Measurements from ENCODE around the gene MSANTD3. TPM values are rescaled to one million over a fixed set of nuclear protein-coding genes. Genes with fewer than 3 reads are reported as not detected.

Gene MSANTD3
- total RNA-seq, 1 experiment from 2014 or later: 91.1 TPM

- no peak for DNase-seq (ENCODE audit: low read depth)
These were observed 38.8 kb downstream of the MSANTD3 start for GRCh38 chr9:100465761-100466160.

DNA sequence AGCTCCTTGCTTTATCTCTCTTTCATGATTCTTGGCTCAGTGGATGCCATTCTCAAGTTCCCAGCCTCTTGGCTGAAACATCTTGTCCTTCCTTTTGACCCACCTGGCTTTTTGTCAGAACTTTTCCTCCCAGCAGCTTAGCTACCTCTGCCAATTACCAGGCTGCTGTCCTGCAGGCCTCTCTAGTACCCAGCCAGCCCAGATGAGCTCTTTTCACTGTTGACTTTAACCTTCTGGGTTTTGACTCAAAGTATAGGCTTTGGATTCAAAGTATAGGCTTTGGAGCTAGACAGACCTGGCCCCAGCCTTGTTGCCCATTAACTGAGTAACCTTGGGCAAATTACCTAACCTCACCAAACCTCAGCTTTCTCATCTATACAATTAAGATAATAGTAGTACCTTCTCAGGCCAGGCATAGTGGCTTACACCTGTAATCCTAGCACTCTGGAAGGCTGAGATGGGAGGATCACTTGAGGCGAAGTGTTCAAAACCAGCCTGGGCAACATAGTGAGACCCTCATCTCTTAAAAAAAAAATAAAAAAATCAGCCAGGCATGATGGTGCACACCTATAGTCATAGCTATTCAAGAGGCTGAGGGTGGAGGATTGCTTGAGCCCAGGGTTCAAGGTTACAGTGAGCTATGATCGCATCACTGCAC is 39.4 kb downstream of the MSANTD3 start:
- no peak for DNase-seq (ENCODE audit: low read depth)

- DNase-seq (ENCODE audit: low read depth): no peak
These were observed 39.9 kb downstream of the MSANTD3 start for GRCh38 chr9:100466829-100467221.

DNA sequence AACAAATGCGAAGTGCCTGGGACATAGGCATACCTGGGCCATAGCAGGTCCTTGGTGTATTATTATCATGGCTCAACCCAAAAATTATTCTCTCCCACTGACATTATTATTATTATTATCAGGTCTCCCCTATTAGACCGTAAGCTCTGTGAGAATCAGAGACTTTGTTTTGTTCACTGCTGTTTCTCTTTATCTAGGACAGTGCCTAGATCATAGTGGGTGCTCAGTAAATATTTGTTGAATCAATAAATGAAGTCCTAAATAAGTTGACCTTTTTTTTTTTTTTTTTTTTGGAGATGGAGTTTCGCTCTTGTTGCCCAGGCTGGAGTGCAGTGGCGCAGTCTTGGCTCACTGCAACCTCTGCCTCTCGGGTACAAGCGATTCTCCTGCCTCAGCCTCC is 41.1 kb downstream of the MSANTD3 start:
- DNase-seq (ENCODE audit: low read depth): no peak

- no peak for DNase-seq (ENCODE audit: low read depth)
These were observed 45.3 kb downstream of the MSANTD3 start for GRCh38 chr9:100472268-100472667.

GRCh38 chr9:100472788-100473275 is 45.9 kb downstream of the MSANTD3 start, which contains the start of gene TMEFF1:
TMEFF1 (plus strand) TSS chr9:100473149; CDS start chr9:100473545, 396 bp downstream.
- peak; percentile 26 for DNase-seq (ENCODE audit: low read depth)

- peak; percentile 31 for DNase-seq (ENCODE audit: low read depth)
These were observed 46.5 kb downstream of the MSANTD3 start for GRCh38 chr9:100473276-100474081.

DNA sequence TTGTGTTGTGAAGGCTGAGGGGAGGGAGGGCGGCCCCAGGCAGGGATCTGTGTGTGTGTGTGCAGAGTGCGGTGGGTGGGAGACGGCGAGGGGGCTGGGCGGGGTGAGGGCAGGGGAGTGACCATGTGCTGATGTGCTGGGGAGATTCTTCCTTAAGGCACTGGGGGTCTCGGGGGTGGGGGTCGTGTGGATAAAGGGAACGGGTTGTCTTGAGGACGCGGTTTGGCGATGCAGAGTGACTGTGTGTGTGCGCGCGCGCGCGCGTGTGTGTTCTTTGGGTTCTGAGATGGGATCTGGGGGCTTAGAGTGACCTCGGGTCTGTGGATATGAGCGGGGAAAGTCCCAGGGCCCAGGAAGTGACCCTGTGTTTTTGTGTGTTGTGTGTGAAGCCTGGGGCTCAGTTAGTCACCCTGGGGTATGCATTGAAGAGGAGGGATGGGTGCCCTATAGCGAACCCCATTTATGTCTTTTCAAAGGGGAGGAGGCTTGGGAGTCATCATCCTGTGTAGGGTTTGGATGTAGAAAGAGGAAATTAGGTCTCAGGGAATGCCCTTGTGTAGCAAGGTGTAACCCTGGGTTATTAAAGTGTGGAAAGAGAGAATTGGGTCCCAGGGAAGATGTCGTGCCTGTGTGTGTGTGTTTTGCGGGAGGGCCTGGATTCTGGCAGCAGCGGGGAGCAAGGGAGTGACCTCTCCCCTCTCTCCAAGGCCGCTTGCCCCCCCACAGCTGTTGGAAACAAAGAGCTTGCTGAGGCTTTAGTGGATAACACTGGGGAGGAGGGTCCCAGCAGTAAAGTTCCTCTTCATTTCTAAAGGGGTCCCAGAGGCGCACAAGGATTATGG is 47.4 kb downstream of the MSANTD3 start:
- no peak for DNase-seq (ENCODE audit: low read depth)

DNA sequence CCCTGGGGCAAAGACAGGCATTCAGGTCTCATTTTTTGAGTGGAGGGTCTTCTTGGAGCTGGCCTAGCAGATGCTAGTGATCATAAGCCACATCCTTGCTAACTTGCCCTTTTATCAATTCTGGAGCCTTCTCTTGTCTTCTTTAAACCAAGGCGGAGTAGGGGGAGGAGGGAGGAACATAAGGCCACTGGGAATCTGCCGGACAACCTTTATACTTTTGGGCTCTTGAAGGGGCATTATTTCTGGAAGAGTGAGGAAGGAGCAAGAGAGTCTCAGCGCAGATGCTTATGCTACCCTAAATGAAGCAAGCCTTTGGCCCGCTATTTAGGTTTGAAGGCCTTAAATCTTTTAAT is 48.0 kb downstream of the MSANTD3 start:
- DNase-seq (ENCODE audit: low read depth): no peak

GRCh38 chr9:100477241-100477640 is 50.3 kb downstream of the MSANTD3 start:
- no peak for DNase-seq (ENCODE audit: low read depth)

DNA sequence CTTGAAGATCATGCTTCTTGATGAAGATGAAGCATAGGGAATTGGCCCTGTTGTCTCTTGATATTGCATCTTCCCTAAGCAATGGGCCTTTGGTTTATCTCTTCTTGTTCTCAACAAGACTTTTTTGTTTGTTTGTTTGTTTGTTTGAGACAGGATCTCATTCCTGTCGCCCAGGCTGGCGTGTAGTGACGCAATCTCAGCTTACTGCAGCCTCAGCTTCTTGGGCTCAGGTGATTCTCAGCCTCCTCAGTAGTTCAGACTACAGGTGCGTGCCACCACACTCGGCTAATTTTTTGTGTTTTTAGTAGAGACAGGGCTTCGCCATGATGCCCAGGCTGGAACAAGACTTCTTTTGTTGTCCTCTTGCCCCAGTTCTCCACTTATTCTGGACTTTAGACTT is 51.2 kb downstream of the MSANTD3 start:
- DNase-seq (ENCODE audit: low read depth): no peak

DNA sequence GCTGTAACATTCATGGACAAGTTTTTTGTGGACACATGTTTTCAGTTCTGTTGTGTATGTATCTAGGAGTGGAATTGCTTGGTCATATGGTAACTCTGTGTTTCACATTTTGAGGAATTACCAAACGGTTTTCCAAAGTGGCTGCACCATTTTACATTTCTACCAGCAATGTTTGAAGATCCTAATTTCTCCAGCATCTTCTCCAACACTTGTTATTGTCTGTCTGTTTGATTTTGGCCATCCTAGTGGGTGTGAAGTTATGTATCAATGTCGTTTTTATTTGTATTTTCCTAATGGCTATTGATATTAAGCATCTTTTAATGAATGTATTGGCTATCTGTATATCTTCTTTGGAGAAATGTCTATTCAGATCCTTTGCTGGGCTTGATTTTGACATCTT is 52.9 kb downstream of the MSANTD3 start:
- DNase-seq (ENCODE audit: low read depth): no peak

DNA sequence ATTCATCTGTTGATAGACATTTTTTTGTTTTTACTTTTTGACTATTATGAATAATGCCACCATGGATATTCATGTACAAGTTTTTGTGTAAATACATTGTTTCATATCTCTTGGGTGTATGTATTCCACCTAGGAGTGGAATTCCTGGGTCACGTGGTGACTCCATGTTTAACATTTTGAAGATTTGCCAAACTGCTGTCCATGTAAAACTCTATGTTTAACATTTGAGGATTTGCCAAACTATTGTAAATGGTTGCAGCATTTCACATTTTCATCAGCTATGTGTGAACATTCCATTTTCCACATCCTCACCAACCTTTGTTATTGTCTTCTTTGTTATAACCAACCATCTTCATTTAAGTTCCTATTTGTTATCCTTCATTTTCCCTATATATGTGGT is 58.3 kb downstream of the MSANTD3 start:
- DNase-seq (ENCODE audit: low read depth): no peak

DNA sequence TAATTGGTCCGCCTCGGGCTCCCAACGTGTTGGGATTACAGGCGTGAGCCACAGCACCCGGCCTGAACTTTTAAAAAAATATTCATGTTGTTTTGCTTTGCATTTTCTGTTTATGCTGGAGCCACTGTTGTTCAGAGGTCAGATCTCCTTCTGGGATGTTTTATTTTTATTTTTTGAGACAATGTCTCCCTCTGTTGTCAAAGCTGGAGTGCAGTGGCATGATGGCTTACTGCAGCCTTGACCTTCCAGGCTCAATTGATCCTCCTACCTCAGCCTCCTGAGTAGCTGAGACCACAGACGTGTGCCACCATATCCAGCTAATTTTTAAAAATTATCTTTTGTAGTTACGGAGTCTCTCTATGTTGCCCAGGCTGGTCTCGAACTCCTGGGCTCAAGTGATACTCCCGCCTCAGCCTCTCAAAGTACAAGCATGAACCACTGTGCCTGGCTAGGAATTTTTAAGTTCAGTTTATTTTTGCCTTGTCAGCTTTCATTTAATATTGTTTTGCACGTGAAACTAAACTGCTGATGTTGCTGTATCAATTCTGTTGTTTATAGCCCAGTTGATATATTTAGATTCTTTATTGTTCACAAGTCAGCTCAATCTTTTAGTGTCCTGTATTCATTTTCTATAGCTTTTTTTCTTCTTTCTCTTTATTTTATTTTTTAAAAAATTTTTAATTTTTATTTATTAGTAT is 59.7 kb downstream of the MSANTD3 start:
- no peak for DNase-seq (ENCODE audit: low read depth)

GRCh38 chr9:100488177-100488576 is 61.2 kb downstream of the MSANTD3 start:
- no peak for DNase-seq (ENCODE audit: low read depth)

GRCh38 chr9:100489836-100490235 is 62.9 kb downstream of the MSANTD3 start:
- DNase-seq (ENCODE audit: low read depth): no peak

GRCh38 chr9:100492952-100493351 is 66.0 kb downstream of the MSANTD3 start:
- peak; percentile 66 for DNase-seq (ENCODE audit: low read depth)

DNA sequence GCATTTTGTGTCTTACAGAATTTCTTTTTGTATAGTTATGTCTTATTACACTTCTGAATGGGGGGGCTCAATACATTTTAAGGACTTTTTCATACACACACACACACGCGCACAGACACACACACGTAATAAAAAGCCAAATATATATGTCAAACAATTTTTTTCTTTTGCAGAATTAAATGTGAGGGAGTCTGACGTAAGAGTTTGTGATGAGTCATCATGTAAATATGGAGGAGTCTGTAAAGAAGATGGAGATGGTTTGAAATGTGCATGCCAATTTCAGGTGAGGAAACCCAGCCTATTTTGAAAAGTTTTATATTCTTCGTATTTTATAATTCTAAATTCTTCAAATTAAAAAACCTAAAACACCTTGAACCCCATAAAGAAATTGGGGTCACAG is 71.6 kb downstream of the MSANTD3 start:
- DNase-seq (ENCODE audit: low read depth): peak; percentile 38

DNA sequence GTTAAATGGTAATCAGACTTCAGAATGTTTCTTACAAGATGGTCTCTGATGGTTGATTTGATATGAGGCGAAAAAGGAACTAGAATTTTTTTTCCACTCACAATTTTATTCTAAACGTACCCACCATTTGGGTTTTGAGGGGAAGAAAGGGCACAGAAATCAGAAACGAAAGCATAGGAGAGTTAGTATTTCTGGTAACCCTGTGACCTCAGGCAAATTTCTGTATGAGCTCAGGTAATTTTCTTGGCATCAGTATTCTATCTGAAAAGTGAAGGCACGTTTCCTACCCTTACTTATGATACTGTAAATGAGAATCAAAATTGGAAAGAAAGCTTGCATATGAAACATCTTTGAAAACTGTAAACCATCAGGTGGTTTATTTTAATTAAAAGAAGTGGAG is 72.5 kb downstream of the MSANTD3 start:
- DNase-seq (ENCODE audit: low read depth): no peak

DNA sequence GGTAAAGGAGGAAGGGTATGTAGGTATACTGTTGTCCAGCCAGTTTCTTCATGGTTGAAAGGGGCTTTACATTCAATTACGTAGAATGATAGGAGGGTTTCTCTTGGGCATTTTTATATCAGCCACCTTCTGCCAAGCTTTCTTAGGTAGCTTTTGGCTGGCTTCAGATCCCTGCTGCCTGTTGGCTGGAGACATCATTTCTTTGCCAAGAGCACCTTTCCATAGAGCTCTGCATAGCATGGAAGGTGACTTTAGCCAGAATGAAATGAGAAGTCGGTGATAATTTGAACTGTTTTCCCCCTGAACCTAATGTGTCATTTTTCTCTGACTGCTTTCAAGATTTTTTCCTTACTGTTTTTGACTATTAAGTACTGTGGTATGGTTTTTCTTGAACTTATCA is 72.9 kb downstream of the MSANTD3 start:
- DNase-seq (ENCODE audit: low read depth): no peak

Data from LHCN-M2 (cell line).